ENCODE results near the gene ANKS3.

- TF ChIP-seq POLR2A (IDR thresholded peaks at IDR 0.05) (no peak), CTCF (IDR thresholded peaks at IDR 0.05) (no peak)
Observed at GRCh38 chr16:4753227-4753626, 19.2 kb upstream of the ANKS3 start.

All from right lobe of liver (tissue), 4 donors.